ENCODE results near the gene RNU7-1.

The RNU7-1 gene

GRCh38 chr12:6954316-6955107, 10.9 kb downstream of the RNU7-1 start:
- DNase-seq: no peak

- DNase-seq: no peak
Observed at GRCh38 chr12:6955108-6956020, 11.7 kb downstream of the RNU7-1 start.

- no peak for DNase-seq
Observed at GRCh38 chr12:6956021-6956727, 12.6 kb downstream of the RNU7-1 start.

- no peak for DNase-seq
Observed at GRCh38 chr12:6957151-6957701, 13.6 kb downstream of the RNU7-1 start.

- DNase-seq: no peak
Observed at GRCh38 chr12:6957741-6958608, 14.4 kb downstream of the RNU7-1 start.

- DNase-seq: no peak
Observed at GRCh38 chr12:6958609-6959057, 15.0 kb downstream of the RNU7-1 start.

- DNase-seq: no peak
Observed at GRCh38 chr12:6959058-6959804, 15.6 kb downstream of the RNU7-1 start.

- DNase-seq: no peak
Observed at GRCh38 chr12:6959805-6960592, 16.4 kb downstream of the RNU7-1 start.

- DNase-seq: no peak
Observed at GRCh38 chr12:6960593-6961277, 17.1 kb downstream of the RNU7-1 start.

GRCh38 chr12:6961278-6961694, 17.7 kb downstream of the RNU7-1 start:
- DNase-seq: no peak

- peak; percentile 71 to 80 for DNase-seq
Observed at GRCh38 chr12:6961695-6962284, 18.2 kb downstream of the RNU7-1 start.

GRCh38 chr12:6962285-6963015, 18.8 kb downstream of the RNU7-1 start:
- DNase-seq: no peak

GRCh38 chr12:6963016-6963731, 19.6 kb downstream of the RNU7-1 start:
- DNase-seq: no peak

- no peak for DNase-seq
Observed at GRCh38 chr12:6963791-6964413, 20.3 kb downstream of the RNU7-1 start.

- no peak for DNase-seq
Observed at GRCh38 chr12:6964605-6965025, 21.0 kb downstream of the RNU7-1 start.

- DNase-seq: peak; percentile 32 to 70
Observed at GRCh38 chr12:6965026-6965661, 21.5 kb downstream of the RNU7-1 start.

GRCh38 chr12:6965714-6966113, 22.1 kb downstream of the RNU7-1 start:
- DNase-seq: no peak
